Measurements from ENCODE around the gene EIF4ENIF1. TPM values are rescaled to one million over a fixed set of nuclear protein-coding genes. Genes with fewer than 3 reads are reported as not detected.
"Not testable (repeated sequence)": the region's sequence is repeated elsewhere in the genome, so short reads cannot be mapped to it uniquely, and the experiment has no call there.

Gene EIF4ENIF1
- total RNA-seq, 1 experiment from 2014 or later, result 12.3 TPM

DNA sequence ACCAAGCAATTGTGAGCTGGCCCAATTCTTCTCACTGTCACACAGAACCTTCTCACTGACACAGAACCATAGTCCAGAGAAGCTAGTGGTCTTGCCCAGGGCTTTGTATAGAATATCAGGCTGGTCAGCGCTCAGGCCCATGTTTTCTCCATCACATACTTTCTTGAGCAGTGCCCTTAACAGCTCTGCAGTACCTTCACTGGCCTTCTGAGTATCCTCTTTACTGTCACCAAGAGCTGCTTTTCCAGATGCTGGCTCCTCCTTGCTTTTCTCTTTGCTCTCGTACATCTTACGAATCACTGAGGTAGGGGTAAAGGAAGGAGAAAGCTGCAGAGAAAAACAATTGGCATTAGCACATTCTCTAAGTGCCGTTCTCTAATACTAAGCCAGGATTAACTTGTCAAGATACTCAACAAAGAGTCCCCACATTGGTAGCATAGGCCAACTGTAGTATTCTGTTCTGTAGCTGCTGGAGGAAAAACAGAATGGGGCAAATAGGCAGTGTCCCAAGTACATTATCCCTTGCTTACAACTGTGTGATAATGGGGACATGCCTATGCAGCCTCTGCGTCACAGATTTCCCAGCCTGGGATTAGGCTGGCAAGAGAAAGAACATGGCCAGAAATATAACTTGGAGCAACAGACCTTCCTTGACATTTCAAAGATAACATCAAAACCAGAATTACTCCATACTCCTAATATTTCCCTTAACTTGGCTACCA is 46.7 kb downstream of the EIF4ENIF1 start:
- DNase-seq (ENCODE audit: low read depth), result no peak

DNA sequence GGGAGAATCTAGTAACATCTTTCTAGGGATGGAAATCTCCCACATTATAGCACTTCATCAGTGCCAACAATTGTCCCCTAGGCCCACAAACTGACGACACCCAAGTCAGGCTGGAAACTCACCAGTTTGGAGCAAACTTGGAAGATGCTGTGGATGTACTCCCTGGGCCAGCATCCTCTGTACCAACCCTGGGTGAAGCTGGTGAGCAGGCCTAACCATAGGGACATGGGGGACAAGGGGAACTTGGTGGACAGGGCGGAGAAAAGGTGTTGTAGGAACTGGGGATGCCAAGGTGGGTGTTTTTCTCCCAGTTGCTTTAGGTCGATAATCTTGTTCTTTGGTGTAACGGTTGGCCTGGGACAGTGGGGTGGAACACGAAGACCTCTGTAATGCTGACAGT is 48.0 kb downstream of the EIF4ENIF1 start:
- DNase-seq (ENCODE audit: low read depth), result no peak

DNA sequence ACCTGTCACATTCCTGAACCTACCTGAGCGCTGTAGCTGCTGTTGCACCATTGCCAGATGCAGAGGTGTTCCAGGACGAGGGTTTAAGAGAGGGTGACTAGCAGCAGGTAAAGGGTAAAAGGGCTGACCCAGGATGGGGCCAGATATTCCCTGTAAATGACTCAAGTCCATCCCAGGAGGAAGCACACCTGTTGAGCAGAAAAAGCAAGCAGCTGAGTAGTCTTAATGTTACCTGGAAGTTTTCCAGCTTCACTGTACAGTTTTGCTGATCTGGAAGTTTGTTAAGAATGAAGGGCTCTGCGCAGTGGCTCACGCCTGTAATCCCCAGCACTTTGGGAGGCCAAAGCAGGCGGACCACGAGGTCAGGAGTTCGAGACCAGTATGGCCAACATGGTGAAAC is 49.0 kb downstream of the EIF4ENIF1 start:
- DNase-seq (ENCODE audit: low read depth), result peak; percentile 6

DNA sequence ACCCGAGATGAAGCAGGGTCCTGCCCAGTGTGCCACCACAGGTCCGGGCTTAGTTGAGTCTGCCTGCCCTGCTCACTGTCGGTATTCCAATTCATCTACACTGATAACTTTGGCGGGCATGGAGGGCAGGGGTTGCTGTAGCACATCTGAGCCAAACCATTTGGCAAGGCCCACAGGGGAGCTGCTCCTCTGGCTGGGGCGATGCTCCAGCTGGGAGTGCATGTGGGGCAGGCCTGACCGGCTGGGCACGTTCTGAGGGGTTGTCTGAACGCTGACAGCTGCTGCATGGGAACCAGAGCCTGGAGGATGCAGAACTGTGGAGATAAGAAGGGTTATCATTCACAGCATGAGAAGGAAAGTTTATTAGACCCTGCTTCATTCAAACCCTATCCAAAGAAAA is 49.8 kb downstream of the EIF4ENIF1 start:
- DNase-seq (ENCODE audit: low read depth), result no peak

DNA sequence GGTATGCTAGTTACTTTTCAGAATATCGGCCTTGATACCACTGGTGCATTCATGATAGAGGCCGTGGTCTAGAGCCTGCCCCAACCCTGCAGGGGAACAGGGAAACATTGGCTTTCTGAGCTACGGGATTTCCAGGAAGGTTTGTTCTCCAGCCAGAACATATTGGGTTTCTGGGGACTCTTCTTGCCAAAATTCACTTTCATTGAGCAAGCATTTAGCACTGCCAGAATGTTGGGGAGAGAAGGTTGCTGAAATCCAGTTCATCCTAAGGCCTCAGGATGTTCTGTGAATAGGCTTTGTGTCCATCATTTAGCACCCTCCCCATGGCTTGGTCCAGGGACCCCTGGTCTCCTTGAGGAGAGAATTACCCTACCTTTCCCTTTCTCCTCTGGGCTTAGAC is 53.5 kb downstream of the EIF4ENIF1 start:
- DNase-seq (ENCODE audit: low read depth), result no peak

DNA sequence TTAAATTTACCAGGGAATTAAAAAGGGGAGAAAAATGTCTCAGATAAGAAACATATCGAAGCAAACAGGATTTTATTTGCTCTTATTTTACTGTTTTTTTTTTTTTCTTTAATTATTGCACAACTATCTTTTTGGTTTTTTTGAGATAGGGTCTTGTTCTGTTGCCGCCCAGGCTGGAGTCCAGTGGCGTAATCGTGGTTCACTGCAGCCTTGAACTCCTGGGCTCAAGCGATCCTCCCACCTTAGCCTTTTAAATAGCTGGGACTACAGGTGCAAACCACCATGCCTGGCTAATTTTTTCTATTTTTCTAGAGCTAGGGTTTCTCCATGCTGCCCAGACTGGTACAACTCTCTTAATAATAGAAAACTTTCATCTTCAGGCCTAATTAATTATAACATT is 57.7 kb downstream of the EIF4ENIF1 start:
- DNase-seq (ENCODE audit: low read depth), result no peak

DNA sequence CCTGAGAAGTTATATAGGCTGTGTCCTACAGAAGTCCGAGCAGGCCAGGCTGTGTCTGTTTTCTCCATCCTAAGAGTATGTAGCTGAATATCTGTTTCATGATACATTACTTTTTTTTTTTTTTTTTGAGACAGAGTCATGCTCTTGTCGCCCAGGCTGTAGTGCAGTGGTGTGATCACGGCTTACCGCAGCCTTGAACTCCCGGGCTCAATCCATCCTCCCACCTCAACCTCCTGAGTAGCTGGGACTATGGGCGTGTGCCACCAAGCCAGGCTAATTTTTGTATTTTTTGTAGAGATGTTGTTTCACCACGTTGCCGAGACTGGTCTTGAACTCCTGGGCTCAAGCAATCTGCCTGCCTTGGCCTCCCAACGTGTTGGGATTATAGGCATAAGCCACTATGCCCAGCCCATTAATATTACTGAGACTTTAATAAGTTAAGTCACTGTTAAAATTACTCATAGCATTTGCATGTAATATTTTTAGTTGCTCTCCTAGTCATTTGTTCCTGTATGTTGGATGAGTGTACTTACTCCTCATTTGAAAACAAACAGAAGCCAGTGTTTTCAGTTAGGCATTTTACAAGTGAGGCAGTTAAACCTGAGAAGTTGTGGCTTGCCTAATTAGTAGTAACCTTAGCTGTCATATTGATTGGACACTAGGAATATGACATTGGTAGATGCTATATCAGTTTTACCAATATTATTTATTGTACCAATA is 64.2 kb downstream of the EIF4ENIF1 start:
- peak; percentile 5 for DNase-seq (ENCODE audit: low read depth)

DNA sequence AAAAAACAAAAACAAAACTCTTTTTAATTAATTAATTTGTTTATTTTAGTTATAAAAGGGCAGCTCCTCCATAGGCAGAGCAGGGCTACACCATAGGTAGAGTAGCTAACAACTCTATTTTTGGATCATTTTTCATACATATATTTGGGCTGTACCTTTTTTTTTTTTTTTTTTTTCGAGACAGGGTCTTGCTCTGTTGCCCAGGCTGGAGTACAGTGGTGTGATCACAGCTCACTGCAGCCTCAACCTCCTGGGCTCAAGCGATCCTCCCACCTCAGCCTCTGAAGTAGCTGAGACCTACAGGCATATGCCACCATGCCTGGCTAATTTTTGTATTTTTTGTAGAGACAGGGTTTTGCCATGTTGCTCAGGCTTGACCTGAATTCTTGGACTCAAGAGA is 87.3 kb downstream of the EIF4ENIF1 start:
- DNase-seq (ENCODE audit: low read depth), result not testable (repeated sequence)

DNA sequence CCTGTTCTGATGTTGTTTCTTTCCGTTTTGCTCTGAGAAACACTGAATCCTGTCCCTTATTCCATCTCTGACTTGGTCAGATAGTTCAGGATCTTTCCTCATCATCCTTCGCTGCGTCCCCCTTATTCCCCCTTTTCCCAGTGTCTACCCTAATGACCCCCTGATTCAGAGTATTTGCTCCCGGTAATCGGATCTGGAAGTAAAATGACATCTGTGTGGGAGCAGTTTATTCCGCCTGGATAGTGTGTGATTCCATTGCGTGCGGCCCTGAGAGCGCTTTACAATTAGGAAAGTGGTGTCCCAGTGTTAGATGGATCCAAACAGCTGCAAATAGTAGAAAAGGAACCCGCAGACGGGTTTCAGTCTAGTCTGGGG is 89.6 kb downstream of the EIF4ENIF1 start:
- peak; percentile 76 for DNase-seq (ENCODE audit: low read depth)

DNA sequence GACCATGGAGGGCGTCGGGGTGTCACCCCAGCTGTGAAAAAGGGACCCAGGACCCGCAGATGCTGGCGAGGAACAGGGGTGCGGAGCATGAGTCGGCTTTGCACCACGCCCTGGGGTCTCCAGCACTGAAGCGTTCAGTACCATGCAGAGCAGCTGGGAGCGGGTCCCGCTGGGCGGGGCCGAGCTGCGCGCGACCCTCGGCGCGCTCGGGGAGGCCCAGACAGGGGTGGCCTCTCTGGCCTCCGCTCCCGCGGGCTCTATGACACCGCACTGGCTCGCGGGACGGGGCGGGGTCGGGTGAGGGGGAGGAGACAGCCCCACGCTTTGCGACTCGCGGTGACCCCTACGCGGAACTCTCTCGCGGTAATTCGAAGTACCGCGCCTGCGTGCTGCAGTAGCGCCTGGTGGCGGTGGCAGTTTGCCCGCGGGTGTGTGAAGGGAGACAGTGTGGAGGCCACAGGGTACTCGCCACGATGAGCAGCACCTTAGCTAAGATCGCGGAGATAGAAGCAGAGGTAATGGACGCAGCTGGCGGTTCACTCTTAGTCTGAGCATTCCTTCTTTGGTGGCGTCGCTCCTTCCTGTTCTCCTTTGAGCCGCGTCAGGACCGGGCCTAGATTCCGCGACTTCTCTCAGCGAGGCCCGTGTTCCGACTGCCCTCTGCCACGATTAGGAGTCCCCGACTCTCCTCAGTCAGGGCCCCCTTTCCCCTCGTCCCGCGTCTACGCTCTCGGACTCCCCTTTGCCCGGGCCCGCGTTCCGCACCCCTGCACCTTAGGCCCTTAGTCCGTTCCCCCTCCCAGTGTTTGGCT is 90.2 kb downstream of the EIF4ENIF1 start, which contains the start of gene DRG1:
TSS of gene DRG1 (plus strand) at position 394 of the 812 bp plus-strand sequence. CDS start at position 474, 80 bp downstream.
- peak; percentile 93 for DNase-seq (ENCODE audit: low read depth)

DNA sequence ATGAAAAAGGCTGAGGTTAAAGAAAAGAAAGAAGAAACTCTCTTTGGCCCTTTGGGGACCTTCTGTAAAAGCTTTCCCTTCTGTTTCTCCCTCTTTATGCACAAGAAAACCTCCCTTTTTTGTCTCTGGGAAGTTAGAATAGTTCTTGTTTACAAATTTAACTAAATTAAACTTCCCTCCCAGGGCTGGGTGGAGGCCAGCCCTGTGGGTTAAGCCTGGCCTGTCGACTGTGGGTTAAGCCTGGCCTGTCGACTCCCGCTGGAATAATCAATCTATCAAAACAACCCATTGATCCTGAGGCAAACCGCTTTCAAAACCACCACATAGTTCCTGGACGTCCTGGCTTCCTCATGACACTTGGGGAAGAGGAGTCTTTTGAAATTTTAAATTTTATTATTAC is 91.4 kb downstream of the EIF4ENIF1 start:
- DNase-seq (ENCODE audit: low read depth), result no peak

DNA sequence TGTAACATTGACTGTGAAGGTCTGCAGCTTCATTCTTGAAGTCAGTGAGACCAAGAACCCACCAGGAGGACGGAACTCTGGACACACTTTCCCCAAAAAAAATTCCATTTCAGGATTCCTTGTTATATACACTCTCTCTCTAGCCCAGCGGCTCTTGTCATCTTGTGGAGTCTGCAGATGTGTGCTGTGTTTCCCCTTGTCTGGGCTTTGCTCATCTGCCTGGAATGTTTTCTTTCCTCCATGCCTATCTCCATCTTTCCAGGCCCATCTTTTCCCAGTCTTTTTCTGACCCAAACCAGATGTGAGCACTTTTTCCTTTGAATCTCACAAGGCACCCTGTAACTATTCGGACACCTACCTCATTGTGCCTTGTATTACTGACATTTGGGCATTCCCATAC is 95.3 kb downstream of the EIF4ENIF1 start:
- no peak for DNase-seq (ENCODE audit: low read depth)

DNA sequence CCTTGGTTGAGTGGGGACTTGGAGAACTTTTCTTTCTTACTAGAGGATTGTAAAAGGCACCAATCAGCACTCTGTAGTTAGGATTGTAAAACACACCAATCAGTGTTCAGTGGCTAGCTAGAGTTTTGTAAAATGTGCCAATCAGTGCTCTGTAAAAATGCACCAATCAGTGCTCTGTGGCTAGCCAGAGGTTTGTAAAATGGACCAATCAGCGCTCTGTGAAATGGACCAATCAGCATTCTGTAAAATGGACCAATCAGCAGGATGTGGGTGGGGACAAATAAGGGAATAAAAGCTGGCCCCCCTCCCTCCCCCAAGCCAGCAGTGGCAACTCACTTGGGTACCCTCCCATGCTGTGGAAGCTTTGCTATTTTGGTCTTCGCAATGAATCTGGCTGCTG is 95.7 kb downstream of the EIF4ENIF1 start:
- DNase-seq (ENCODE audit: low read depth), result no peak

Other genes with a start within 250 kb of the EIF4ENIF1 start
- 4.2 and 5.4 TPM in 2 replicates for gene PIK3IP1, start 197.4 kb downstream of the EIF4ENIF1 start, total RNA-seq (2014; rRNA removed)
- 14.7 and 18.3 TPM in 2 replicates for gene PATZ1, start 143.5 kb downstream of the EIF4ENIF1 start, total RNA-seq (2014; rRNA removed)
- gene DRG1, start 90.2 kb downstream of the EIF4ENIF1 start, total RNA-seq (2014; rRNA removed), result 99.8 and 102 TPM in 2 replicates
- 15.3 and 16.0 TPM in 2 replicates for gene SFI1, start 6.7 kb upstream of the EIF4ENIF1 start, total RNA-seq (2014; rRNA removed)
- gene PISD, start 172.4 kb upstream of the EIF4ENIF1 start, total RNA-seq (2014; rRNA removed), result 28.7 and 36.0 TPM in 2 replicates